DMS114 treated with DMSO at 0.1 percent for 48 hours (cell line): ENCODE data around the gene BAZ2A.
A peak's percentile ranks its signal among the peaks of the same experiment; 100 is the strongest.

Experiments used
- DNase-seq: peaks from one replicate; lab custom pipeline; 2025; ENCODE audit not compliant: unreplicated experiment; lab: John Stamatoyannopoulos, UW

BAZ2A gene

GRCh38 chr12:56635806-56636674, 5.9 kb upstream of the BAZ2A start:
- DNase-seq, result peak; percentile 90

GRCh38 chr12:56634837-56635791, 5.0 kb upstream of the BAZ2A start:
- DNase-seq, result peak; percentile 65

GRCh38 chr12:56634242-56634836, 4.2 kb upstream of the BAZ2A start:
- peak; percentile 21 for DNase-seq

GRCh38 chr12:56633468-56634241, 3.5 kb upstream of the BAZ2A start:
- DNase-seq, result no peak

- no peak for DNase-seq
Measured at GRCh38 chr12:56632701-56633467, 2.8 kb upstream of the BAZ2A start.

GRCh38 chr12:56631790-56632700, 1.9 kb upstream of the BAZ2A start:
- peak; percentile 58 for DNase-seq

GRCh38 chr12:56629459-56630179, 507 bp downstream of the BAZ2A start:
- no peak for DNase-seq

DNA sequence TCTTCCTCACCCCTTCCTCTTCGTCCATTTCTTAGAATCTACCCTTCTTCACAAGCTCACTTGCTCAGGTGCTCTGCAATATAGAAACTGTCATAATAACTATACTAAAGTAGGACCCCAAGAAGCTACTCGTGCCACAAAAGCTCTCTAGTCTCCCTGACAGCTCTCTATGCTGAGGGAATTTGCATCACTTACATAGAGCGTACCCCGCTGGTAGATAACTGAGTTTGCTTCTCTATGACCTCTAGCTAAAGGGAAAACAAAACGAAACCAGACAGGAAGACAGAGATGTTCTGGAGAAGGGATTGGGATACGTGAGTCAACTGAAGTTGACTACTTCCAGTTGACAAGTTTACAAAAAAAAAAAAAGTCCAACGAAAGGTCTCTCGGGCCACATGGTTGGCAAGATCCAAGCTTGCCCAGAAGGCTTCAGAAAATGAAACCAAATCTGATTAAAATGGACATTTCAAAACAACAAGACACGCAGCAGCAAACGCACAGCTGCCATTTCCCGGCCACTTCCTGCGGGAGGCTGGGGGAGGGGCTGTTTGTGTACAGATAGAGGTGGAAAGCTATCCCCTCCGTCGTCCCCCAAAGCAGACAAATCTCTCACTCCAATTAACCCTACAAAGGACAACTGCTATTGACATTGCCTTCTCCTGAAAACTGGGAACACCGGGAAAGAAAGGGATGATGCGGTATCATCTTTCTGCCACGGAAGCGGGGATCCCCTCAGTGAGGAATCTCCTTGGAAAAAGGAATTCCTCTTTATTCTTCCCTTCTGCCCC, 1.3 kb downstream of the BAZ2A start:
- DNase-seq, result peak; percentile 35

DNA sequence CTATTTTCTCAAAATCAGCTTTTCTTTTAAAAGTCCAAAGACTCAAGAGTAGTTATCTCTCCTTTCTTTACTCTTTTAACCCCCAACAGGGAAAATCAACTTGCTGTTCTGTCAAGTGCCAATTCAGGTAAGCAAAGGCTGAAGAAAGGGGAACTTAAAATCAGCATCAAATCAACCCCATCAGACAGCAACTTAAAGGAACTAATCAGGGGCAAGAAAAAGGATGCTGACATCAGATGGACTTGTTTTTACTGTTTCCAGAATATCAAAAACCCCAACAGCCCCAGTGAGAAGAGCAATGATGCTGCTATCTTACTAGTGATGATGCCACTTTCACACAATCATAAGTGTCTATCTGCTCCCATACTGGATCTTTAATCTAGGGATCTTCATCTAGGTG, 3.4 kb downstream of the BAZ2A start:
- no peak for DNase-seq

- DNase-seq, result no peak
Measured at GRCh38 chr12:56622535-56622934, 7.6 kb downstream of the BAZ2A start.

GRCh38 chr12:56616925-56617324, 13.2 kb downstream of the BAZ2A start:
- no peak for DNase-seq

- DNase-seq, result no peak
Measured at GRCh38 chr12:56616244-56616643, 13.9 kb downstream of the BAZ2A start.

DNA sequence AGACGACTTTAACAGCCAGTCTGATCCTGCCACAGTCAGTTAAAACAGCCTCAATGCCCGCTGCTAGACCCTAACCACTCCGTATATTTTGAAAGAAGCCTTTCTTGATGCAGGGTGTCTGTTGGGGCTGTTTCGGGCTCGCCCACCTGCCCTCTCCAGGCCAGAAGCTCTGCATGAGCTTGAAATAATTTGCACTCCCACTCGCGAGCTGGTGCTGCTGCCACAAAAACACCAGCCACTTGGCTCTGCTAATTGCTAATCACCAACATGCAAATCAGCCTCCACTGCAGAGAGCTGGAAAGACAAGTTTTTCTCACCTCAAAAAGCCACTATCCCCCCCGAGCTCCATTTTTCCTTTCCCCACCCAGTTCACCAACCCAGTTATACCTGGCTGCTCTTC, 15.5 kb downstream of the BAZ2A start:
- DNase-seq, result no peak

DNA sequence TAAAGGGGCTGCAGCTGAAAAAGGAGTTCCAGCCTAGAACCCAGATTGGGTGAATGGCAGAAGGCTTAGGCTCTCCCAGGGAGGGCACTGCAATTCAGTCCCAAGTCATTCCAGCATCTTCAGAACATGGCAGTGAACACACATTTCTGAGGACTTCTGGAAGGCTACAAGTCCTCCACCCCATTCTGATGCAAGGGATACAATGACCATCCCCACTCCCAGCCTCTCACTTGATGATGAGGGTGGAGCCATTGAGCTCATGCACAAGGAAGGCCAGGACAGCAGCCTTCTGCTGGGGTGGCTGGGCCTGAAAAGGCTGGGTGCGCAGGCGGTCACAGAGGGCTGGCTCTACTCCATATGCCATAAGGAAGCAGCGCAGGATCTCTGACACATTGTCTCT, 25.8 kb downstream of the BAZ2A start:
- no peak for DNase-seq

GRCh38 chr12:56602239-56602638, 27.9 kb downstream of the BAZ2A start:
- DNase-seq, result no peak

DNA sequence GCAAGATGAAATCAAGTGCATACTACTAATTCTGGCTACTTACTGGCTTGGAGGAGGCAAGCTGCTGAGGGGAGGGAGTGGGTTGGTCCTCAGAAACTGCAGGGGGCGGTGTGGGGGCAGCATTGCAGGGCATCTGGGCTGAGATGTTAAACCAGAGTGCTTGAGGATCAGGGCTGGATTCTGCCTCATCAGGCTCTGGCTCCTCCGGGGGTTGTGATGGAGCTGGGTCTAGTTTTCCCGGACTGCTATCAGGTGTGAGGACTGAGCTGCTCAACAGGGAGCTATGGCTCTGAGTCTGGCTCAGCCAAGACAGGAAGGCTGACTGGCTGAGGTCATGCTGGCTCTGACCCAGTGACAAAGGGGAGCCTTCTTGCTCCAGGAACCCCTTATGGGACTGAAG, 28.6 kb downstream of the BAZ2A start:
- DNase-seq, result peak; percentile 9

DNA sequence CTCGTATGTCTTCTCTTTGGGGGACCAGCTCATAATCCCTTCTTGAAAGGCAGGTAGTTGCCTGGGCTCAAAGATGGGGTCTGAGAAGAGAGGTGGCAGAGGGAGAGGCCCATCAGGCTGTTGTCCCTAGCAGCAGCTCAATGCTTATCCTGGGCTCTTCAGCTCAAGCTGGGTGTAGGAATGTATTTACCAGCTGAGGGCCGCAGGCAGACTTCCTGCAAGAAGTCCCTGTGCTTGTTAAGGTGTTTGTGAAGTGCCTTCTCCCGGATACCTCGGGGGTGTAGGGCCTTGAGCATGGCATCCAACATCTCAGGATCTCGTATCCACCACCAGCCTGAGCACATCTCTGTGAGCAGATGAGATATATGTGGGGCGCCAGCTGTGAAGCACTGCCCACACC, 29.4 kb downstream of the BAZ2A start:
- no peak for DNase-seq
